MM.1S (cell line): ENCODE results near the gene ATP6AP1.

Source experiments
- DNase-seq: peaks from one replicate; pipeline ENCODE4 v3.0.0-alpha.2; 2015
- H2AFZ ChIP-seq: fragments of 300-600 bp; sonication (generic); 2 replicates; pipeline ENCODE4 v1.6.0; 2016; ENCODE audit warnings: antibody characterized with exemption, low read length
- H3F3A ChIP-seq: fragments of 300-600 bp; sonication (generic); 2 replicates; pipeline ENCODE4 v1.6.1; 2016; ENCODE audit warnings: mild to moderate bottlenecking, antibody characterized with exemption, low read length, moderate library complexity, mixed read lengths; ENCODE audit not compliant: insufficient read depth
- H3K27ac ChIP-seq: fragments of 300-600 bp; sonication (generic); 2 replicates; pipeline ENCODE4 v1.5.1; 2016; ENCODE audit warnings: mild to moderate bottlenecking, low read length
- H3K27me3 ChIP-seq: fragments of 300-600 bp; sonication (generic); replicated peaks from 2 replicates; pipeline ENCODE4 v1.6.0; 2016; ENCODE audit warnings: low read length; ENCODE audit not compliant: insufficient read depth
- H3K36me3 ChIP-seq: fragments of 300-600 bp; sonication (generic); replicated peaks from 2 replicates; pipeline ENCODE4 v1.6.1; 2016; ENCODE audit warnings: mild to moderate bottlenecking, low read length, mixed read lengths; ENCODE audit not compliant: insufficient read depth
- H3K4me1 ChIP-seq: fragments of 300-600 bp; sonication (generic); 2 replicates; pipeline ENCODE4 v1.6.1; 2016; ENCODE audit warnings: low read length, mixed read lengths
- H3K4me2 ChIP-seq: fragments of 300-600 bp; sonication (generic); 2 replicates; pipeline ENCODE4 v1.6.0; 2016; ENCODE audit warnings: low read depth, low read length
- H3K4me3 ChIP-seq: fragments of 300-600 bp; sonication (generic); 2 replicates; pipeline ENCODE4 v1.5.1; 2016; ENCODE audit warnings: low read length, mixed read lengths
- H3K79me2 ChIP-seq: fragments of 300-600 bp; sonication (generic); 2 replicates; pipeline ENCODE4 v1.6.1; 2016; ENCODE audit warnings: mixed run types, low read length, mixed read lengths
- H3K9ac ChIP-seq: fragments of 300-600 bp; sonication (generic); 2 replicates; pipeline ENCODE4 v1.6.1; 2016; ENCODE audit warnings: low read length, mixed read lengths
- H3K9me2 ChIP-seq: fragments of 300-600 bp; sonication (generic); replicated peaks from 2 replicates; pipeline ENCODE4 v1.6.1; 2016; ENCODE audit warnings: mild to moderate bottlenecking, low read length, mixed read lengths; ENCODE audit not compliant: insufficient read depth
- H3K9me3 ChIP-seq: fragments of 300-600 bp; sonication (generic); replicated peaks from 2 replicates; pipeline ENCODE4 v1.6.1; 2016; ENCODE audit warnings: mild to moderate bottlenecking, low read length, mixed read lengths; ENCODE audit not compliant: insufficient read depth
- H4K20me1 ChIP-seq: fragments of 300-600 bp; sonication (generic); 2 replicates; pipeline ENCODE4 v1.6.1; 2016; ENCODE audit warnings: mild to moderate bottlenecking, low read length, moderate library complexity, mixed read lengths; ENCODE audit not compliant: insufficient read depth
- CTCF ChIP-seq: fragments of 300-600 bp; sonication (generic); IDR thresholded peaks from 2 replicates; pipeline ENCODE4 v1.5.1; 2016; ENCODE audit warnings: antibody characterized with exemption, low read length, mixed read lengths
- EZH2 ChIP-seq: fragments of 300-600 bp; sonication (generic); optimal IDR thresholded peaks from 2 replicates; pipeline ENCODE3; 2017; ENCODE audit warnings: low read depth, mild to moderate bottlenecking, antibody characterized with exemption, low read length, mixed read lengths
- EZH2phosphoT487 ChIP-seq: fragments of 300-600 bp; sonication (generic); IDR thresholded peaks from 2 replicates; pipeline ENCODE4 v1.6.1; 2018; ENCODE audit warnings: antibody characterized with exemption, low read length

ATP6AP1 gene

GRCh38 chrX:154448484-154448883, 20.0 kb downstream of the ATP6AP1 start:
- Histone ChIP-seq H3K36me3 (no peaks in the 10 kb centered on the region), H2AFZ (no peak overlapping the region), H3K27ac (no peak overlapping the region), H3K4me1 (no peaks in the 10 kb centered on the region), H3K9me2 (no peaks in the 10 kb centered on the region), H3K79me2 (peaks cover 20% of the 10 kb centered on the region), H3K4me2 (no peak overlapping the region), H3K4me3 (no peak overlapping the region), H3F3A (peaks cover 2% of the 10 kb centered on the region), H4K20me1 (no peaks in the 10 kb centered on the region), H3K9ac (no peak overlapping the region), H3K27me3 (no peaks in the 10 kb centered on the region), H3K9me3 (no peaks in the 10 kb centered on the region)
- TF ChIP-seq CTCF (no peak), EZH2phosphoT487 (no peak), EZH2 (no peak)
- no peak for DNase-seq

GRCh38 chrX:154449618-154450017, 21.1 kb downstream of the ATP6AP1 start:
- no peaks in the 10 kb centered on the region for H3K9me3 ChIP-seq
- DNase-seq = no peak
- no peaks in the 10 kb centered on the region for H3K36me3 ChIP-seq
- H3K27ac ChIP-seq = no peak overlapping the region
- no peaks in the 10 kb centered on the region for H3K27me3 ChIP-seq
- peaks cover 17% of the 10 kb centered on the region for H3K79me2 ChIP-seq
- no peak overlapping the region for H2AFZ ChIP-seq
- no peak overlapping the region for H3K4me2 ChIP-seq
- TF ChIP-seq EZH2phosphoT487 = no peak
- no peak for TF ChIP-seq EZH2
- no peak for TF ChIP-seq CTCF
- no peaks in the 10 kb centered on the region for H3K9me2 ChIP-seq
- no peak overlapping the region for H3K9ac ChIP-seq
- H3K4me1 ChIP-seq = no peaks in the 10 kb centered on the region
- no peak overlapping the region for H3K4me3 ChIP-seq
- H4K20me1 ChIP-seq = no peaks in the 10 kb centered on the region
- no peaks in the 10 kb centered on the region for H3F3A ChIP-seq

- Histone ChIP-seq H4K20me1 (no peaks in the 10 kb centered on the region), H3K4me3 (no peak overlapping the region), H3K9ac (no peak overlapping the region), H3K9me3 (no peaks in the 10 kb centered on the region), H3K4me2 (no peak overlapping the region), H3F3A (no peaks in the 10 kb centered on the region), H3K27ac (no peak overlapping the region), H3K27me3 (no peaks in the 10 kb centered on the region), H3K36me3 (no peaks in the 10 kb centered on the region), H2AFZ (no peak overlapping the region), H3K9me2 (no peaks in the 10 kb centered on the region), H3K79me2 (peaks cover 10% of the 10 kb centered on the region), H3K4me1 (no peaks in the 10 kb centered on the region)
- TF ChIP-seq CTCF (no peak), EZH2 (no peak)
- DNase-seq = no peak
These were observed 21.8 kb downstream of the ATP6AP1 start for GRCh38 chrX:154450312-154450711.

GRCh38 chrX:154452823-154453222, 24.3 kb downstream of the ATP6AP1 start:
- no peak for DNase-seq

More at GRCh38 chrX:154452823-154453222, 24.3 kb downstream of the ATP6AP1 start:
- no peaks in the 10 kb centered on the region for H3K4me1 ChIP-seq
- H3K9ac ChIP-seq = no peak overlapping the region
- no peaks in the 10 kb centered on the region for H3K36me3 ChIP-seq
- no peak overlapping the region for H3K27ac ChIP-seq
- no peak overlapping the region for H2AFZ ChIP-seq
- H3K9me2 ChIP-seq = no peaks in the 10 kb centered on the region
- no peaks in the 10 kb centered on the region for H4K20me1 ChIP-seq
- H3K9me3 ChIP-seq = no peaks in the 10 kb centered on the region
- H3K4me2 ChIP-seq = no peak overlapping the region
- H3F3A ChIP-seq = no peaks in the 10 kb centered on the region
- no peaks in the 10 kb centered on the region for H3K27me3 ChIP-seq
- TF ChIP-seq EZH2phosphoT487 = no peak
- no peak for TF ChIP-seq CTCF
- TF ChIP-seq EZH2 = no peak
- no peak overlapping the region for H3K4me3 ChIP-seq
- H3K79me2 ChIP-seq = no peaks in the 10 kb centered on the region
